Stimulated activated CD4-positive, alpha-beta T cell treated with anti-CD3 and anti-CD28 coated beads, Interleukin-12 subunit alpha, Interleukin-12 subunit beta, amount 100 ng/mL, for 48 hours (primary cell): ENCODE measurements around the gene NOX5.
"Not testable (repeated sequence)": the region's sequence is repeated elsewhere in the genome, so short reads cannot be mapped to it uniquely, and the experiment has no call there.

Source experiments
- DNase-seq, 3 donors: peaks; one replicate each; pipeline ENCODE4 v3.0.0-alpha.2; 2020; ENCODE audit warnings: low read depth in 2 of 3, low spot score in 1 of 3

NOX5 gene

DNA sequence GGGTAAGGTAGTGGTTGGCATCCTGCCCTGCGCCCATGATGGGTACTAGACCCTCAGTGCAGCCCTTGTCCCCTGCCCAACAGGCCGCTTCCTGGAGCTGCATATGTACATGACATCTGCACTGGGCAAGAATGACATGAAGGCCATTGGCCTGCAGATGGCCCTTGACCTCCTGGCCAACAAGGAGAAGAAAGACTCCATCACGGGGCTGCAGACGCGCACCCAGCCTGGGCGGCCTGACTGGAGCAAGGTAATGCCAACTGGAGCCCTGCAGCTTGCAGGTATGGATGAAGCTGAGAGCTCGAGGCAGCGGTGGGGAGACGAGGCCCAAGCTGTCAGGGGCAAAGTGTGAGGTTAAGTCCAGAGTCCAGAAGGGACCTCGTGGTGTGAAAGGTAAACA, 40.8 kb downstream of the NOX5 start:
- no peak for DNase-seq

DNA sequence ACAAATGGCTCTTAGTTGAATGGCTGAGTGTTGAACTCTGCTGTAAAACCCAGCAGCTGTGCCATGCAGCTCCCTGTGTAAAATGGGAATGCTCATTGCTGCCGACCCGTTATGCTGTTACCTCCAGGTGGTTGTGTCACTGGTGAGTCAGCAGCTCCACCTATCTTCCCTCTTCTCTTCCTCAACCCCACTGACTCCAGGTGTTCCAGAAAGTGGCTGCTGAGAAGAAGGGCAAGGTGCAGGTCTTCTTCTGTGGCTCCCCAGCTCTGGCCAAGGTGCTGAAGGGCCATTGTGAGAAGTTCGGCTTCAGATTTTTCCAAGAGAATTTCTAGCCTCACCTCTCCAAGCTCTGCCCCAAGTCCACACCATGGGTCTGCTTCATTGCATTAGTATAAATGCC, 41.9 kb downstream of the NOX5 start:
- DNase-seq = no peak

DNA sequence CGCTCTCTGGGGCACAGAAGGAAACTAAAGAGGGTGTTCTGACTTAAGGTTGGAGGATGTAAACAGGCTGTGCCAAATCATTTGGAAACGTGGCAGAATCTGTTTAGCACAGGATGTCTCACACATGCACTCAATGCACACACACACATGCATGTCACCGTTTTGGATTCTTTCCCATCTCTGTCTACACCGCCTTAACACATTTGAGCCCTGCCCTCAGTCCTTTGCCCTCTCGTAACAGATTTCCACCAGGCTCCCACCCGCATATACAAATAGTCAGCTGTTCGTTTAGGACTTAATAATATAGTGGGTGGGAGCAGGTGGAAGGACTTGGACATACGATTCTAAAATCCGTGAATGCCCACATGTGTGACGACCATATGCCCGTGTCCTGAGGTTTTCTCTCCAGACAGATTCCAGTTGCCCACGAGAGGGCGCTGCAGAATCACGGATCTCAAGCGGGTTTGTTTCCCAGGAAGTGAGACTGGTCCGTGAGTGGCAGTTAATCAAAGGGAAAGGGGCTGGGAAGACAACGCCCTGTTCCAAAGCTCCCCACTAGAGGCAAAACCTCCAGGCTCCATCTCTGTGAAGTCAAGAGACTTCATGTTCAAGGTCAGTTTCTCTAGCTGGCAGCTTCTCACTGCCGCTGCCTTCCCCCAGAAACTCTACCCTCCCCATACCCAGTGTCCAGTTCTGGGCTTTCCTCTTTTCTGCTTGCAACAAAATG, 44.5 kb downstream of the NOX5 start:
- peak; percentile 54 to 78 (median 68) for DNase-seq

DNA sequence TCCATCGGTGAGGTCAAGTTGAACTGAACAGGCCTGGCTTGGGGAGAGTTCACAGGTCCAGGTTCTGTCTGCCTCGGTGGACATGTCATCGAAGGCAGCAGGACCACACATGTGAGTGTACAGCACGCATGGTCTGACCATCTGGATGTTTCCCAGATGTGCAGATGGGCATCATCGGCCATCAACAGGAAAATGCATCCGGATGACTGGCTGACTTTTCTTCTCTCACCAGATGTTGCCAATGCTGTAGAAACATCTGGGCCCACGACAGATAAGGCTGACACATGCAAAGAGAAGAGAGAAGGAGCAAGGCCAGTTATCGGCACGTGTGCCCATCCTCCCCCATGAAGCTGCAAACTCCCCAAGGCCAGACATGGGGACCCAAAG, 45.1 kb downstream of the NOX5 start:
- DNase-seq = no peak

DNA sequence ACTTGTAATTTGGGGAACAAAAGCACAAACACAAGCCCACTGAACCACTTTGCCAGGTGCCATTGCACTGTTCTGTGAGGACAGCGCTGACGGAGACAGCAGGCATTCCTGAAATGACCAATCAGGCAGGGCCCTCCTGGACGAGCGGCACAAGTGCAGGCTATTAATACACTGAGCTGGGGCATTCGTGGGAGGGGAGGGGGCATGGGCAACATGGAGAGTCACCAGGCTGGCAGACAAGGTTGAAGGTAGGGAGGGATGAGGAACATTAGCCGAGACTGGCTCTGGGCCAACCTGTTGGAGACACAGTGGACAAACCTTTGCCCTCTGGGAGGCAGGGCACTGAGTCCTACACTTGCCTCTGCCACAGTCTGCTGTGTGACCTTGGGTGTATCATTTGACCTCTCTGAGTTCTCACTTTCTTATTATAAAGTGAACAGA, 45.6 kb downstream of the NOX5 start:
- no peak for DNase-seq

DNA sequence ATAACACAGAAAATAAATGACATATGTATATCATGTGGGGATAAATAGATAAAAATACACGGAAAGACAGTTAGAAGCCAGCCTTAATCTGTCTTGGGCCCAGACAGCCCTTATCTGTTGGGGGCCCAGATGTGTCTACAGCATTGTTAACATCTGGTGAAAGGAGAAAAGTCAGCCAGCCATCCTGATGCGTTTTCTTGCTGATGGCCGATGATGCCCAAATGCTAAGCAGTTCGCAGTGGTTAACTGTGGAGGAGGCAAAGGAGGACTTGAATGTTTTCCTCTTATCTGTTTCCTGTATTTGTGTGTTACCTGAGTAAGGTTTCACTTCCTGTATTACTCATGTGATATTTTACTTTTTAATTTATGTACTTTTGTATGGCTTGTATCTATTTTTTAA, 46.2 kb downstream of the NOX5 start:
- peak in 1 of 3 donors; percentile 4 for DNase-seq

DNA sequence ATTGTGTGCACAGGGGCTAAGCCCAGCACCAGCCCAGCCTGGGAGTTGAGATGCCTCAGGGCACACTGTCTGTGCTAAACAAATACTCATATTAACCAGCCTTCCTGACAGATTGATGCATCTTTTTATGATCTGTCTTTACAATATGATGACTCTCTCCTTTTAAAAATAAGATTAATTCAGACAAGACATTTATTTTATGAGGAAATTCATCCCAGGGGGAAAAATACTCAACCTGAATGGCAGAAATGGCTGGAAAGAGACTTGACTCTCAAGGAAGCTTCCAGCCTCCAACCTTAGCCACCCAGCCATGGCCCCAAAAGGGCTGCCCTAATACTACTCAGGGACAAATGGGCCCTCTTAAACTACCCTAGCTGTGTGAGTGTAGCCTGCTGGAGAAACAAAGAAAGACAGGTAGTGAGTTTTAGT, 46.9 kb downstream of the NOX5 start:
- DNase-seq = no peak

DNA sequence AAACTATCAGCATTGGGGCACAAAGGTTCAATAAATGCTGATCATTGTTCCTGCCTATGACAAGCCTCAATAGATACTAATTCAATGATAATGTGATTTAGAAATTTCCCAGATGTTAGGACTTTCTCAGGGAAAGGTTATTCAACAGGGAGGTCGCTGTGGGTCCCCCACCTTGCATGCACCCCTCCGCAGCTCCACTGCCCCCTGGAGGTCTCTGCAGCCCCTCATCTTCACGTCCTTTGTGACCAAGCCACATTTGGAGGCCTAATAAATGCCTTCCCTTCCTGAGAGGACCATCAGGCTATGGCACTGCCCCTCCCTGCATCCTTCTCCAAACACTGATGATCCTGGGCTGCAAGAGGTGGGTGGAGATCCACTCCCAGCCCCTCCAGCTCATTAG, 50.2 kb downstream of the NOX5 start:
- DNase-seq = no peak

DNA sequence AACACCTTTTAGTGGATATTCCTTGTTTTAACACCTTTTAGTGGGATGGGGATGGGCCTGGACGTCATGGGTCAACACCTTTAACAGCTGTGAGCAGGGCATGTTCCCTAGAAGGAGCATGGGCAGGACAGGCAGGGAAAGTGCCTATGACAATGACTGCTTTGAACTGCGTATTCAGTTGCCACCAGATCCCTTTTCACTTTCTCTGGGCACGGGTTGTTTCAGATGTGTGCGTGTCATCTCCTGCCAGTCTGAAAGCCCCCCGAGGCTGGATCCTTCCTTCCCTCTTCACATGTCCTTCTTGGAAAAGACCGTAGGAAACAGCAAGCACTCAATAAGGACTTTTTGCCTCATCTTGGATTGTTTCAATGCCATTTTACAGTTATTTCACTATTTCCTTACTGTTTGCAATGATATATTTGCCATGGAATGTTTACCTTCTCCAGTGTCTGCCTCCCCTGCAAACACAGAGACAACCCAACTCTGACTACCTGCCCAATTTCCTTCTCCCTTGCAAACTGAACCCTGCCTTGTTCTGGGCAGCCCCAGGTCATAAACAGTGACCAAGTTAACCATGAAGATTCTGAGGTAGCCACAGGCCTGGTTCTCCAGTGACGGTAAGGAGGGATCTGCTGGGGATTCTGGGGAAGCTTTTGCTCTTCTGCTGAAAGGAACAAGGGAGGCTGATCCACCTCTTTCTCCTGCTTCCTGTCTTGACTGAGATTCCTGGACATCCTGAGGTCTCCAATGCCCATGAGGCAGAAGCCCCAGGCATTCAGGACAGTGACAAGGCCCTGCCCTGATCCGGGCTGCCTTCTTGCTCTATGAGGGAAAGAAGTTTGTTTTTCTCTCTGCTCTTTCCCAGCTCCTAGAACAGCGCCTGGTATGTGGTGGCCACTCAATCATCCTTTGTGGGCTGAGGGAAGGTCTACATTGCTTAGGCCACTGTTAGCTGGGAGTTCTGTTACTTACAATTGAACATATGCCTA, 51.8 kb downstream of the NOX5 start:
- DNase-seq = no peak

DNA sequence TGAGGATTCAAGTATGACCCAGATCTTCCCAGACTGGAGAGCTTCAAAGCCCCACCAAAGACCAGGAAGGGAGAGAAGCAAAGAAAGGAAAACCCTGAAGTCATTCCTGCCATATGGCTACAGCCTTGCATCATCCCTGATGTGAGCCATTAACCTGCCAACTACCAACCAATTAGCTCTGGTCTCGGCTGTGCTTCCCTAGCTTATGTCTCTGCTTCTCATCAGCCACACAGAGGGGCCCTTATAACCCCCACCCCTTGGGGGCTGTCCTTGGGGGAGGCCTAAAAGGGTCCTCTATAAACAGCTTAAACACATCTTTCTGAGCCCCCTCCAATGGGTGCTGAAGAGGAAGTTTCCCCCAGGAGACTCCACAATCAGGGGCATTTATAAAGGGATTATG, 52.8 kb downstream of the NOX5 start:
- no peak for DNase-seq

DNA sequence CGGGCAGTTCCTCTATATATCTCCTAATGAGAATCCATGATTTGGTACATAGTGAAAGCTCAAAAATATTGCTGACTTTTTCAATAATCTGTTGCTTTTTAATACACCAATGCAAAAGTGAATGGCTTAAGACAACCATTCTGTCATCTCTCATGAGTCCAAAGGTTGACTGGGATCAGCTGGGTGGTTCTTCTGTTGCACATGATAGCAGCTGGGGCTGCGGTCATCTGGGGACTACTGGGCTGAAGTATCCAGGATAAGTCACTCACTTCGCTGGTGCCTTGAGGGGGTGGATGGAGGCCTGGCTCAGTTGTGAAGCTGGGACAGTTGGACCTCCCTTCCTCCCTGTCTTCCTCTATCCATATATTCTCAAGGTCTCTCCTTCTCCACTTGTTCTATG, 53.7 kb downstream of the NOX5 start:
- no peak for DNase-seq

DNA sequence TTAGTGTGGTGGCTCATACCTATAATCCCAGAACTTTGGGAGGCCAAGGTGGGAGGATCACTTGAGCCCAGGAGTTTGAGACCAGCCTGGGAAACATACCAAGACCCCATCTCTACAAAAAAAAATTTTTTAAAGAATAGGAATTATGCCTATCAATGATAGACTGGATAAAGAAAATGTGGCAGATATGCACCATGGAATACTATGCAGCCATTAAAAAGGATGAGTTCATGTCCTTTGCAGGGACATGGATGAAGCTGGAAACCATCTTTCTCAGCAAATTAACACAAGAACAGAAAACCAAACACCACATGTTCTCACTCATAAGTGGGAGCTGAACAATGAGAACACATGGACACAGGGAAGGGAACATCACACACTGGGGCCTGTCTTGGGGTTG, 54.8 kb downstream of the NOX5 start:
- DNase-seq = not testable (repeated sequence)

DNA sequence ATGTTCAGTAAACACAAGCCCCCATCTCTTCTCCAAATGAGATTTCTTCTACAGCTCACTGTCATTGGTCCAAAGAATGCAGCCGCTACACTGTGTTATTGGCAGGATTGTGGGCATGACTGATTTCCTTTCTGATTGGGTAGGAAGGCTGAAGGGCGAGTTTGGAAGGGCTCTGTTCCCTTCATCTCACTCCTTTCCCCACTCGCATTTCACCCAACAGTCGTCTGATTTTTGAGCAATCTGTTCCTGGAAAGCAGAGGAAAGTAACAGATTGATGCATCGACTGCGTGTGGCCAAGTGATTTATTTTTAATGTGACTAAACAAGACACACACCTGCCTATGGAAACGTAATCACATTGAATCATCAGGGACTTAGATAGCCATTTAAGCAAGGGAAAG, 55.5 kb downstream of the NOX5 start:
- DNase-seq = no peak

DNA sequence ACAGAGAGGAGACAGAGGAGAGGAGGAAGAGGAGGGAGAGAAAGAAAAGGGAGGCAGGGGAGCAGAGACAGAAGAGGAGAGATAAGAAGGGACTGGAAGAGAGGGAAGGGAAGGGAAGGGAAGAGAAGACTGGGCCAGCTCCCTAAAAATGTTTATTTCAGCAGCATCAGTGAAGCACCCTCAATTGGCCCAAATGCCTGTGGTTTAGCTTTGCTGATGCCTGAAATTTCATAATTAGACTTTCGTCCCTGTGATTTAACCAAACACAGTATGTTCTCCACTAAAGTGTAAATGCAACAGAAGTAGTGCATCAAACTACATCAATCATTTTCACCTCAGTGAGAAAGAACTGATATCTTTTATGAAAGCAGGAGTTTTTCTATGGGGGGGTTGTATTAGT, 55.9 kb downstream of the NOX5 start:
- no peak for DNase-seq

DNA sequence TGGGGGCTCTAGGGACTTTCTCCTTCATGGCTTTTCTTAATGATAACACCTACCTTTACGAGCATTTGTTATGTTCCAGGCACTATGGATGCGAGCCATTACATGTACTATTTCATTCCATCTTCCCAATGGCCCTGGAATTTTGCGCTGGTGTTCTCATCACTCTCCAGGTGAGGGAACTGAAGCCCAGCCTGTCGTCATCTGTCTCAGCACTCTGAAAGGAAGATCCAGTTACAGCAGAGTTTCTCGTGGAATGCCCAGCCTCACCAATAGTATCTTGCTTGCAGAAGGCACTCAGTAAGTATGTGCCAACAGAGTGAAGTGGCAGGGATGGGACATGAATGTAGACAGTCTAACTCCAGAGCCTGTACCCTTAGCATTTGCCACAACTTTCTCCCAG, 56.8 kb downstream of the NOX5 start:
- DNase-seq = no peak

DNA sequence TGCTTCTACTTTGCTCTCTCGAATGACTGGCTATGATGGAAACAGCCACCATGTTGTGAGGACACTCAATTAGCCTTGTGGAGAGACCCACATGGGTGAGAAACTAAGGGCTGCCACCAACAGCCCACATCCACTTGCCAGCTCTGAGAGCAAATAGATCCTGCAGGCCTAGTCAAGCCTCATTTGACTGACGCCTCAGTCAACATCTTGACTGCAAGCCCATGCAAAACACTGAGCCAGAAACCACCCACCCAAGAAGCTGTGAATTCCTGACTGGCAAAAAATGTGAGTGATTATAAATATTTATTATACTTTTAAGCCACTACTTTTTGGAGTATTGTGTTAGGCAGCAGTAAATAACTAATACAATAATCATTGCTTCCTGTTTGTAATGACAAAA, 58.4 kb downstream of the NOX5 start:
- DNase-seq = no peak

DNA sequence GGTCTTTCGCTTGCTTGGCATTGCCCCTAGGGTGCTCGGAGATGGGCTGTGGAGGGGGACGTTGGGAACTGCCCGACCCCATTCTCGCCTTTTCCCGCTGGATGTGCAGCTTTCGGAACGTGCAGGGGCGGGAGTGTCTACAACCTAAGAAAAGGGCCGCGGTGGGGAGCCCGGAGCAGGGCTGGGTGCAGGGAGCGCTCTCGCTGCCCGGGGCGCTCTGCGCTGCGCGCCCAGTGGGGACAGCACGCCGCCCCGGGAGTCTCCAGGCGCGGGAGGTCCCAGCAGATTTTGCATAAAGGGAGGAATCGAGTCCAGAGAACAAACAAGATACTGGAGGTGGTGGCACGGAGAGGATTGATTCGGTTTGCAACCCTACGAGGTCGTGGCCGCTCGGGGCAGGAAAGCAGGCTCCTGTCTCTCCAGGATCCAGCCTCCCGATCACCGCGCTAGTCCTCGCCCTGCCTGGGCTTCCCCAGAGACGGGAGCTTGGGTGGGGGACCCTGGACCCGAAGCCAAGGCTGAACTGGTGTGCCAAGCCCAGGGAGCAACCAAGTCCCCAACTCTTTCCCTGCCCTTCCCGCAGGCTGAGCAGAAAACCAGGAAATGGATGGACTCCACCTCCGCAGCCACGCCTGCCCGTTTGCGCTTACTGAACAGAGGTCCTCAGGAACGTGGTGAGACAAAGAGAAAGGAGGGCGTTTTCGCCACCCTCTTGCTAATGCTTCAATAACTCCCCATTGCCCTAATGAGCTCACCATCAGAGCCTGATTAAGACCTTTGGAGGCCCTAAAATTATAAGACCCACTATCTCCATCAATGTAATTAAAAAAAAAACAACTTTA, 59.7 kb downstream of the NOX5 start:
- no peak for DNase-seq

DNA sequence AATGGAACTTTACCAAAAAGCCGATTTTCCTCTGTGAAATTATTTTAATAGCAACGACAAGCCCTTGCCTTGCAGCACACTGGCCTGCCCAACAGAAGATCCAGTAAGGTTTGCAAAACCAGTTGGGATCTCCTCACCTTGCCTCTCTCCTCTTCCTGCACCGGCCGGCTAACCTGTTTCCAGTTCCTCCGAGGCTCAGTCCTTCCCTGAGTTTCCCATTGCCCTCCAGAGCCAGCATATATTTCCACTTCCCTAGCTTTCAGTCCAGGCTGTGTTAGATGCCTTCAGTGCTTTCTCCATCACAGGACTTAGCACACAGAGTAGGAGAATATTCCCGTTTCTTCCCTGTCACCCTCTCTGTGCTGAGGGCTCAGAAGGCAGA, 60.3 kb downstream of the NOX5 start:
- DNase-seq = no peak

DNA sequence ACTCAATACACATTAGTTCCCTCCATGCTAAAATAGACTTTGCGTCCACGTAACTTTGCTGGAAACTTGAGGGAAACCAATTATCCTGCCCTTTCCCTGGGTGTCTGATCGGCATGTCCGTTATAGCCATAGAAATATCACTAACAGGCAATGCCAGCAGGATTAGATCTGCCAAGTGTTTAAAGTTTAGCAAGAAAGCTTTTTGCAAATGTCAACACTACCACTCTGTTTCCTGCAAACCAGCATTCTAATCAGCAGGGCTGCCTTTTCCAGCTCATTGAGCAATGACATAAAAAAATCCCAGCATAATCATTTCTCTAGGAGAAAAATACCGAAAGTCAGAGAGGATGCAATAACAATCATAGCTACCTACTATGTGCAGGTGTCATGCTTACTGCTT, 60.9 kb downstream of the NOX5 start:
- DNase-seq = no peak

DNA sequence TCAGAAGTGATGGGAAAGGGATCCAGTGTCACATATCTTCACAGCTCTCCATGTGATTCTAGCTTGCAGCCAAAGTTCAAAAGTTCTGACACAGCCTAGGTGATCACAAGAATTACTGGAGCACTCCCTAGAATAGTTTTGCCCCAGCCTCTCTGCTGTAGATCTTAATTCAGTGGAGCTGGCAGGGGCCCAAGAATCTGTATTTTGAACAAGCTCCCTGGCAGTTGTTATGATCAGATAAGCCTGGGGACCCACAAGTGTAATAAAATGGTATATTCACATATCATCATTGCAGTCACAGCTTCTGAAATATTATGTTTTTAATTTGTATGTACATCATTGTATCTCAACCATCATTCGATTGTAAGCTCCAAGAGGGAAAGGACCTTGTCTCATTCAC, 62.3 kb downstream of the NOX5 start:
- DNase-seq = no peak

DNA sequence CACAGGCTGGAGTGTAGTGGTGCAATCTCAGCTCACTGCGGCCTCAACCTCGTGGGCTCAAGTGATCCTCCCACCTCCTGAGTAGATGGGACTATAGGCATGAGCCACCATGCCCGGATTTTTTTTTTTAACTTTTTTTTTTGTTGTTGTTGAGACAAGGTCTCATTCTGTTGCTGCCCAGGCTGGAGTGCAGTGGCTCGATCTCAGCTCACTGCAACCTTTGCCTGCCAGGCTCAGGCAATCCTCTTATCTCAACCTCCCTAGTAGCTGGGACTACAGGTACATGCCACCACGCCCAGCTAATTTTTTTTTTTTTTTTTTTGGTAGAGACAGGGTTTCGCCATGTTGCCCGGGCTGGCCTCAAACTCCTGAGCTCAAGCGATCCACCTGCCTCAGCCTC, 64.1 kb downstream of the NOX5 start:
- no peak for DNase-seq
